B cell (primary cell): ENCODE results near the gene DYNLT4. TPM values are rescaled to one million over a fixed set of nuclear protein-coding genes. Genes with fewer than 3 reads are reported as not detected.

ENCODE experiments used
- ATAC-seq: fragments of 200-7000 bp; cut with Tn5 transposase; one replicate; pipeline ENCODE4 v1.10.0; 2021; ENCODE audit warnings: low read depth, mild to moderate bottlenecking, moderate number of reproducible peaks, moderate library complexity
- CTCF ChIA-PET: fragments of 350-600 bp; sonication (Branson Sonifier 250); formaldehyde crosslinking; loops from one replicate; lab custom pipeline; 2021; ENCODE audit warnings: antibody characterized with exemption, inconsistent platforms; lab: Charles Lee
- POLR2A ChIA-PET: fragments of 350-600 bp; sonication (Branson Sonifier 250); formaldehyde crosslinking; loops from one replicate; lab custom pipeline; 2021; ENCODE audit warnings: antibody characterized with exemption; lab: Charles Lee
- DNase-seq: peaks from one replicate; pipeline ENCODE4 v3.0.0; 2013
- H2AFZ ChIP-seq: 2 replicates; pipeline ENCODE4 v1.6.1; 2012; ENCODE audit warnings: mild to moderate bottlenecking, low read depth, low read length; ENCODE audit not compliant: insufficient read depth, poor library complexity, severe bottlenecking
- H3K27ac ChIP-seq, 2 donors: 1 replicate in 1 of 2; 2 replicates in 1 of 2; pipeline ENCODE4 v1.5.1; 2012 to 2013; ENCODE audit warnings: low read length in 2 of 2, mild to moderate bottlenecking in 2 of 2, moderate library complexity in 1 of 2
- H3K27me3 ChIP-seq, 4 experiments: fragments of 200-600 bp in 1 of 4; sonication (generic) in 1 of 4; replicated peaks in 1 of 4; 1 replicate in 2 of 4; 2 replicates in 2 of 4; pipeline versions ENCODE4 v1.6.1 to v1.7.0; 2013 to 2016; ENCODE audit warnings: low read length in 3 of 4, mild to moderate bottlenecking in 2 of 4, mixed read lengths in 1 of 4, moderate library complexity in 1 of 4; ENCODE audit not compliant: insufficient read depth in 4 of 4, control insufficient read depth in 3 of 4; ENCODE audit errors: control extremely low read depth in 1 of 4
- H3K36me3 ChIP-seq, 2 experiments: replicated peaks in 1 of 2; 1 replicate in 1 of 2; 2 replicates in 1 of 2; pipeline versions ENCODE4 v1.6.1 to v1.7.1; 2013; ENCODE audit warnings: low read length in 1 of 2; ENCODE audit not compliant: insufficient read depth in 2 of 2, control insufficient read depth in 1 of 2; ENCODE audit errors: control extremely low read depth in 1 of 2, extremely low read depth in 1 of 2
- H3K4me1 ChIP-seq, 2 donors: fragments of 200-600 bp in 1 of 2; sonication (generic) in 1 of 2; 1 replicate in 1 of 2; 2 replicates in 1 of 2; pipeline versions ENCODE4 v1.5.1 to v1.6.1; 2013 to 2017; ENCODE audit warnings: low read length in 2 of 2; ENCODE audit not compliant: control insufficient read depth in 2 of 2, insufficient read depth in 2 of 2
- H3K4me2 ChIP-seq: replicated peaks from 2 replicates; pipeline ENCODE3; 2012; ENCODE audit warnings: mild to moderate bottlenecking, low read depth, low read length; ENCODE audit not compliant: poor library complexity, severe bottlenecking
- H3K4me3 ChIP-seq, 5 experiments: fragments of 200-600 bp in 1 of 5; sonication (generic) in 1 of 5; 1 replicate in 3 of 5; 2 replicates in 2 of 5; pipeline versions ENCODE4 v1.5.1 to v1.7.0; 2011 to 2016; ENCODE audit warnings: low read length in 4 of 5, mild to moderate bottlenecking in 4 of 5, low read depth in 2 of 5, control low read depth in 1 of 5, moderate library complexity in 1 of 5; ENCODE audit not compliant: insufficient read depth in 1 of 5; ENCODE audit errors: control extremely low read depth in 1 of 5, extremely low read depth in 1 of 5
- H3K79me2 ChIP-seq: fragments of 200-600 bp; sonication (generic); one replicate; pipeline ENCODE4 v1.6.0; 2016; ENCODE audit warnings: low read length; ENCODE audit not compliant: control insufficient read depth, insufficient read depth
- H3K9ac ChIP-seq: fragments of 200-600 bp; sonication (generic); 2 replicates; pipeline ENCODE4 v1.6.1; 2017; ENCODE audit warnings: mild to moderate bottlenecking, low read length, moderate library complexity
- H3K9me3 ChIP-seq, 3 donors: one replicate each; pipeline versions ENCODE4 v1.6.1 to v1.7.1; 2013; ENCODE audit warnings: low read length in 2 of 3; ENCODE audit not compliant: control insufficient read depth in 2 of 3, insufficient read depth in 1 of 3; ENCODE audit errors: control extremely low read depth in 1 of 3
- H4K20me1 ChIP-seq: 2 replicates; pipeline ENCODE4 v1.6.0; 2012; ENCODE audit warnings: mild to moderate bottlenecking, low read length; ENCODE audit not compliant: insufficient read depth, control insufficient read depth, poor library complexity, severe bottlenecking
- H3K27ac Mint-ChIP-seq: one replicate; pipeline ENCODE4 v1.8.0; 2021; ENCODE audit warnings: mixed read lengths
- H3K27me3 Mint-ChIP-seq: one replicate; pipeline ENCODE4 v1.8.0; 2021; ENCODE audit warnings: mixed read lengths
- H3K4me1 Mint-ChIP-seq: one replicate; pipeline ENCODE4 v1.8.0; 2021; ENCODE audit warnings: mixed read lengths
- H3K4me3 Mint-ChIP-seq: one replicate; pipeline ENCODE4 v1.8.0; 2021; ENCODE audit warnings: mixed read lengths
- H3K9me3 Mint-ChIP-seq: one replicate; pipeline ENCODE4 v1.8.0; 2022; ENCODE audit warnings: mixed read lengths; ENCODE audit not compliant: insufficient read depth
- CTCF ChIP-seq: fragments of 200-600 bp; IDR thresholded peaks from one replicate; pipeline ENCODE4 v1.8.0; 2022; ENCODE audit warnings: antibody characterized with exemption, mild to moderate bottlenecking
- EZH2 ChIP-seq: IDR thresholded peaks from 2 replicates; pipeline ENCODE4 v1.6.1; 2012; ENCODE audit warnings: borderline replicate concordance, low read depth, mild to moderate bottlenecking, moderate library complexity, low read length; ENCODE audit not compliant: insufficient read depth, poor library complexity, severe bottlenecking
- WGBS: methylation state at CpG from one replicate; pipeline ENCODE4 v1.1.5; 2013; ENCODE audit warnings: missing lambda C conversion rate; ENCODE audit not compliant: insufficient coverage; 5-methylcytosine and 5-hydroxymethylcytosine counted together
- intact Hi-C: fragments of 100-400 bp; cut with micrococcal nuclease; formaldehyde crosslinking; loops from one replicate; pipeline ENCODE4 v1.10.0; 2022
- polyA plus RNA-seq: library from polyadenylated mRNA; depleted of rRNA; stranded (reverse); fragments of >200 nt; gene quantifications from 2 replicates; pipeline ENCODE4 v1.2.3, GENCODE V29; 2012
- total RNA-seq, 2 donors: library from RNA; stranded (reverse); fragments of 120-200 nt in 1 of 2; gene quantifications; 1 replicate in 1 of 2; 2 replicates in 1 of 2; pipeline versions ENCODE4 v1.2.3 to v1.2.4, GENCODE V29; 2013 to 2022

DYNLT4 gene
- total and polyA plus RNA-seq, 2 donors (not counting 1 experiment from before 2014, with no cell fraction given), result 0.19 to 0.39 TPM

DNA sequence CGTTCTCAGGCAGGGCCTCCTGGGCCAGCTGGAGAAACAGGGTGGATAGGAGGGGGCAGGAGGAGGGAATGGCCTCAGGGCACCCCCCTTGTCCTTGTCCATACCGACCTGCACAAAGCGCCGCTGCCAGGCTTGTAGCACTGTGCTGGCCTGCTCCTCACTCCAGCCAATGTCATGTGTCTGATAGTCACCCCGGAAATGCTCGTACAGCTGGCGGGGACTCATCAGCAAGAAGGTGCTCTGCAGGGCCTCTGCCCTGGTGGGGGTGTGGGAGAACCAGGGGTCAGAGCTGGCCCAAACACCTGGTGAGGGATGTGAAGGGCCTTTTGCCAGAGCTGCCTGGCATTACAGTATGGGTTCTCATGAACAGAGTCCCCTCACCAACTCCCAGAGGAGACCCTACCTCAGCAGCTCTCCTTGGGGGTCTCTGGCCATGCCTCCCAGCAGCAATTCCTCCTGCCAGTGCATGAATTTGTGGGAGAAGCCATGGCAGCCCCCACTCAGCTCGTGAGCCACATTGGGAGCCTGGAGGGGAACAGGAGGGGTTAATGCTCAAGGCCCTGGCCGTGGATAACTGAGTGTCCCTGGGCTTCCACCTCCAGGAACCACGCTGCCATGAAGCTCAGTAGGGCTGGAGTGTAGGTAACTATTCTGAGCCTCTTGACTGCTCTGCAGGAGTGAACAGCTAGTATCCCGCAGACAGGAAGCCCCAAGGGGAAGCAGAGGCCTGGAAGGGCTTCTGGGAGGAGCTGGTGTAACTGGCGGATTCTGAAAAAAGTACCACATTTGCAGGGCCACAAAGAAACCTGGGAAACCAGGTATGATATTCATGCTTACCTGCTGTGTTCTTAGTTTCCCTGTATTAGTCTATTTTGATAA lies 22.6 kb upstream of the DYNLT4 start:
- Histone ChIP-seq H3K4me2 (no peak overlapping the region), H4K20me1 (no peaks in the 10 kb centered on the region), H3K9ac (no peak overlapping the region), H2AFZ (no peak overlapping the region), H3K27me3 (no peaks in the 10 kb centered on the region), H3K4me1 (no peaks in the 10 kb centered on the region), H3K27ac (no peak overlapping the region), H3K79me2 (no peaks in the 10 kb centered on the region), H3K9me3 (peaks cover 0 to 4% (median 0%) of the 10 kb centered on the region in 3 donors), H3K36me3 (no peaks in the 10 kb centered on the region), H3K4me3 (no peak overlapping the region)
- WGBS, result 77% methylated on average over 12 of the region's 12 CpGs
- no peaks in the 10 kb centered on the region for H3K9me3 Mint-ChIP-seq
- POLR2A ChIA-PET, result no interaction called here
- CTCF ChIA-PET, result interaction anchor here (0.6 to 1.7 kb wide), 2 partner anchors 11 to 126 kb away, joined by 4 to 5 read pairs; no protein-coding TSS in a partner anchor
- no peak overlapping the region for H3K4me3 Mint-ChIP-seq
- ATAC-seq (no peak), DNase-seq (no peak)
- no peak for TF ChIP-seq CTCF
- TF ChIP-seq EZH2, result no peak
- H3K27ac Mint-ChIP-seq, result no peak overlapping the region
- peaks cover 1% of the 10 kb centered on the region for H3K4me1 Mint-ChIP-seq
- H3K27me3 Mint-ChIP-seq, result no peaks in the 10 kb centered on the region
- intact Hi-C loops, result no loop called here

DNA sequence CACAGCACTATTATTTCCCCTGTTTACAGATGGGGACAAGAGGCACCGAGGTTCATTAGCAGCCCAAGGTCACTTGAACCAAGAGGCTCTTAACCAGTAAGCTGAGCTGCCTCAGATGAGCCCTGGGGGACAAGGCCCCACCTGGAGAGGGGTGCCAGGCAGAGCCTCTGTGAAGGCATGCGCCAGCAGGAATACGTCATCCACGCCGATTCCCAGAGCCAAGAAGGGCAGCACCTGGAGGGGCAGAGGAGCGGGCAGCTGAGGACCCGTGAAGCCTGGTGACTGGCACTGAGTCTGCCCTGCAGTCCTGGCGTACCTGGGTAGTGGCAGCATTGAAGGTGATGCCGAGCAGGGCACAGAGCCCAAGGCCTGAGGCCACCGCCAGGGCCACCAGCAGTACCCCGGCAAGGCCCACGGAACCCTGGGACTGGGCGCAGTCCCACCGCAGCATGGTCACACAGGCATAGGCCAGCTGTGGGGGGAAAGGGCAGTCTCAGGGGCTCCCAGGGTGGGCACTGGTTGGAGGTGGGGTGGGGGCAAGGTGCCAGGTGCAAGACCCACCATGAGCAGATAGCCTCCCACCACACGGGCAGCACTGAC lies 21.8 kb upstream of the DYNLT4 start:
- Histone ChIP-seq H3K27me3 (no peaks in the 10 kb centered on the region), H3K36me3 (no peaks in the 10 kb centered on the region), H3K4me3 (no peak overlapping the region), H3K27ac (no peak overlapping the region), H3K9me3 (peaks cover 0 to 4% (median 0%) of the 10 kb centered on the region in 3 donors), H3K9ac (no peak overlapping the region), H3K4me2 (no peak overlapping the region), H4K20me1 (no peaks in the 10 kb centered on the region), H3K79me2 (no peaks in the 10 kb centered on the region), H2AFZ (no peak overlapping the region), H3K4me1 (no peaks in the 10 kb centered on the region)
- POLR2A ChIA-PET, result no interaction called here
- intact Hi-C loops, result no loop called here
- H3K4me1 Mint-ChIP-seq, result peaks cover 1% of the 10 kb centered on the region
- no peak overlapping the region for H3K4me3 Mint-ChIP-seq
- 98% methylated on average over 14 of the region's 15 CpGs for WGBS
- no peaks in the 10 kb centered on the region for H3K9me3 Mint-ChIP-seq
- no peak for ATAC-seq
- no peaks in the 10 kb centered on the region for H3K27me3 Mint-ChIP-seq
- DNase-seq, result no peak
- H3K27ac Mint-ChIP-seq, result no peak overlapping the region
- CTCF ChIA-PET, result interaction anchor here (1.7 kb wide), 1 partner anchor 10 kb away, joined by 5 read pairs; no protein-coding TSS in a partner anchor
- TF ChIP-seq CTCF, result no peak
- no peak for TF ChIP-seq EZH2
